Stimulated activated CD8-positive, alpha-beta memory T cell treated with anti-CD3 and anti-CD28 coated beads, Interleukin-12 subunit alpha, Interleukin-12 subunit beta, amount 100 ng/mL, for 24 hours (primary cell): ENCODE data around the gene STPG3.

Experiments
- DNase-seq: peaks from one replicate; pipeline ENCODE4 v3.0.0-alpha.2; 2020; ENCODE audit errors: extremely low read depth

STPG3 gene

GRCh38 chr9:137301081-137301947 is 50.2 kb downstream of the STPG3 start:
- no peak for DNase-seq

- peak; percentile 77 for DNase-seq
Measured at GRCh38 chr9:137302118-137302448, 51.0 kb downstream of the STPG3 start, which contains the start of gene NRARP. TSS of gene NRARP (minus strand) at chr9:137302271. CDS start at chr9:137301928, 343 bp downstream.

GRCh38 chr9:137302449-137303150 is 51.5 kb downstream of the STPG3 start:
- no peak for DNase-seq
